Ovary (tissue), 3 donors: ENCODE results near the gene SLC37A1.

Source experiments
- CTCF ChIP-seq, 3 donors: fragments of 450-650 bp in 2 of 3; fragments of 200-600 bp in 1 of 3; IDR thresholded peaks; one replicate each; pipeline versions ENCODE4 v1.5.1 to v1.8.0; 2016 to 2022; ENCODE audit warnings: antibody characterized with exemption in 3 of 3, mild to moderate bottlenecking in 1 of 3
- EP300 ChIP-seq: sonication (generic); formaldehyde crosslinking; IDR thresholded peaks from one replicate; pipeline ENCODE4 v1.6.1; 2017; ENCODE audit warnings: antibody characterized with exemption
- POLR2A ChIP-seq: fragments of 450-650 bp; IDR thresholded peaks from one replicate; pipeline ENCODE4 v1.6.1; 2017; ENCODE audit warnings: antibody characterized with exemption, mild to moderate bottlenecking, moderate library complexity
- donor health status: DM: no; HTN: no; CAD: no.

DNA sequence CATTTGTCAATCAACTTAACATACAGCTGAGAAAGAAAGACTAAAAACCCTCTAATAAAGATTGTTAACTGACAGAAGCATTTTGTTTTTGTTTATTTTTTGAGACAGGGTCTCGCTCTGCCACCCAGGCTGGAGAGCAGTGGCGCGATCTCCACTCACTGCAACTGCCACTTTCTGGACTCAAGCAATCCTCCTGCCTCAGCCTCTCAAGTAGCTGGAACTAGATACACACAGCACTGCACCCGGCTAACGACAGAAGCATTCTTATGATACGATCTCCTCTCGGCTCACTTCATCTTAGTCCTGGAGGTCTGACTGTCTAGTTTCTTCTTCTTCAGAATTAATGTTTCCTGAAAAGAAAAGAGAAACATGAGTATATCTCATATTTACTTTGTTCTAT is 41.1 kb upstream of the SLC37A1 start:
- TF ChIP-seq CTCF (IDR thresholded peaks at IDR 0.05) (no peak), POLR2A (no peak), EP300 (no peak)
